Thyroid gland (tissue), 4 donors: Measurements from ENCODE around the gene TMEM43.

ENCODE experiments used
- CTCF ChIP-seq, 6 experiments: fragments of 200-600 bp in 3 of 6; fragments of 450-650 bp in 3 of 6; sonication (generic) in 3 of 6; IDR thresholded peaks; one replicate each; pipeline ENCODE4 v1.5.1; 2016 to 2019; ENCODE audit warnings: antibody characterized with exemption in 6 of 6, mild to moderate bottlenecking in 2 of 6, inconsistent platforms in 1 of 6, moderate library complexity in 1 of 6
- POLR2A ChIP-seq, 2 donors: fragments of 450-650 bp; IDR thresholded peaks; one replicate each; pipeline ENCODE4 v1.6.1; 2017; ENCODE audit warnings: antibody characterized with exemption in 2 of 2, mild to moderate bottlenecking in 2 of 2, moderate library complexity in 1 of 2

GRCh38 chr3:14154895-14155440 lies 30.1 kb downstream of the TMEM43 start:
- TF ChIP-seq CTCF (IDR thresholded peaks at IDR 0.05) (no peak), POLR2A (IDR thresholded peaks at IDR 0.05) (no peak)
